SK-N-SH (cell line): ENCODE results near the gene SLC45A1.

ENCODE experiments used
- CTCF ChIP-seq: fragments of 200-600 bp; sonication (generic); IDR thresholded peaks from 2 replicates; pipeline ENCODE4 v1.6.1; 2017; ENCODE audit warnings: antibody characterized with exemption, mild to moderate bottlenecking, moderate library complexity
- EP300 ChIP-seq, 2 experiments: IDR thresholded peaks; 2 replicates each; pipeline versions ENCODE4 v1.4.0 to v1.6.1; 2012; ENCODE audit warnings: borderline replicate concordance in 1 of 2, low read depth in 1 of 2, low read length in 1 of 2
- EZH2phosphoT487 ChIP-seq: fragments of 200-600 bp; sonication (generic); IDR thresholded peaks from 2 replicates; pipeline ENCODE4 v1.6.1; 2017; ENCODE audit warnings: low read depth, mixed run types, mild to moderate bottlenecking, antibody characterized with exemption, moderate library complexity, borderline replicate concordance
- MAX ChIP-seq: IDR thresholded peaks from 2 replicates; pipeline ENCODE4 v1.4.0; 2012; ENCODE audit warnings: low read depth
- POLR2AphosphoS5 ChIP-seq: IDR thresholded peaks from 2 replicates; pipeline ENCODE4 v1.6.1; 2012; ENCODE audit warnings: low read depth, low read length
- RAD21 ChIP-seq: IDR thresholded peaks from 2 replicates; pipeline ENCODE4 v1.6.1; 2012; ENCODE audit warnings: mild to moderate bottlenecking, low read length
- RXRA ChIP-seq: IDR thresholded peaks from 2 replicates; pipeline ENCODE4 v1.4.0; 2012; ENCODE audit warnings: low read depth, mild to moderate bottlenecking, borderline replicate concordance
- SMC3 ChIP-seq: IDR thresholded peaks from 2 replicates; pipeline ENCODE4 v1.6.1; 2012; ENCODE audit warnings: low read depth, low read length, improper control_type of control experiment
- TAF1 ChIP-seq: IDR thresholded peaks from 2 replicates; pipeline ENCODE4 v1.6.1; 2012; ENCODE audit warnings: low read depth, mild to moderate bottlenecking, low read length, moderate library complexity, borderline replicate concordance
- TEAD4 ChIP-seq: IDR thresholded peaks from 2 replicates; pipeline ENCODE4 v1.4.0; 2012; ENCODE audit warnings: mild to moderate bottlenecking, borderline replicate concordance; ENCODE audit not compliant: insufficient read depth
- TF ChIP-seq, protein P1 (sequence below): IDR thresholded peaks from 2 replicates; pipeline ENCODE4 v1.6.1; 2012; ENCODE audit warnings: mild to moderate bottlenecking, low read depth, low read length, moderate library complexity
- TF ChIP-seq, protein P2 (sequence below): IDR thresholded peaks from 2 replicates; pipeline ENCODE4 v1.4.0; 2012; ENCODE audit warnings: low read depth, borderline replicate concordance

DNA sequence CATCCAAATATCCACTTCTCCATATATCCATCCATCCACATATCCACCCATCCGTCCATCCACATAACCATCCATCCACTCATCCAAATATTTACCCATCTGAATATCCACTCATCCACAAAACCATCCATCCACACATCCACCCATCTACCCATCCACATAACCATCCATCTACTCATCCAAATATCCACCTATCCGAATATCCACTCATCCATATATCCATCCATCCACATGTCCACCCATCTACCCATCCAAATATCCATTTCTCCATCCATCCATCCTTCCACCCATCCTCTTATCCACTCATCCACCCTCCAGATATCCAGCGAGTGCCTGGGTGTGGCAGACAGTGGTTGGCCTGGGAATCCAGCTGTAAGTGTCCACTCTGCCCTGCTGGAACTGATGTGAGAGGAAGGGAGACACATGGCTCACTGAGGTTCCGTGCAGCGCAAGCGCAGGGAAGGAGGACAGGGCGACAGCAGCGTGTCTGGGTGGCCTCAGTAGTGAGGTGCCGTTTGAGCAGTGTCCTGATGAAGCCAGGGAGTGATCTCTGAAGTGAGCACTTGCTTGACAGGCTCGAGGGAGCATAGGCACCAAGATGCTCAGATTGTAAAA is 27.1 kb downstream of the SLC45A1 start:
- TF ChIP-seq TAF1: no peak
- TF ChIP-seq, protein P1, sequence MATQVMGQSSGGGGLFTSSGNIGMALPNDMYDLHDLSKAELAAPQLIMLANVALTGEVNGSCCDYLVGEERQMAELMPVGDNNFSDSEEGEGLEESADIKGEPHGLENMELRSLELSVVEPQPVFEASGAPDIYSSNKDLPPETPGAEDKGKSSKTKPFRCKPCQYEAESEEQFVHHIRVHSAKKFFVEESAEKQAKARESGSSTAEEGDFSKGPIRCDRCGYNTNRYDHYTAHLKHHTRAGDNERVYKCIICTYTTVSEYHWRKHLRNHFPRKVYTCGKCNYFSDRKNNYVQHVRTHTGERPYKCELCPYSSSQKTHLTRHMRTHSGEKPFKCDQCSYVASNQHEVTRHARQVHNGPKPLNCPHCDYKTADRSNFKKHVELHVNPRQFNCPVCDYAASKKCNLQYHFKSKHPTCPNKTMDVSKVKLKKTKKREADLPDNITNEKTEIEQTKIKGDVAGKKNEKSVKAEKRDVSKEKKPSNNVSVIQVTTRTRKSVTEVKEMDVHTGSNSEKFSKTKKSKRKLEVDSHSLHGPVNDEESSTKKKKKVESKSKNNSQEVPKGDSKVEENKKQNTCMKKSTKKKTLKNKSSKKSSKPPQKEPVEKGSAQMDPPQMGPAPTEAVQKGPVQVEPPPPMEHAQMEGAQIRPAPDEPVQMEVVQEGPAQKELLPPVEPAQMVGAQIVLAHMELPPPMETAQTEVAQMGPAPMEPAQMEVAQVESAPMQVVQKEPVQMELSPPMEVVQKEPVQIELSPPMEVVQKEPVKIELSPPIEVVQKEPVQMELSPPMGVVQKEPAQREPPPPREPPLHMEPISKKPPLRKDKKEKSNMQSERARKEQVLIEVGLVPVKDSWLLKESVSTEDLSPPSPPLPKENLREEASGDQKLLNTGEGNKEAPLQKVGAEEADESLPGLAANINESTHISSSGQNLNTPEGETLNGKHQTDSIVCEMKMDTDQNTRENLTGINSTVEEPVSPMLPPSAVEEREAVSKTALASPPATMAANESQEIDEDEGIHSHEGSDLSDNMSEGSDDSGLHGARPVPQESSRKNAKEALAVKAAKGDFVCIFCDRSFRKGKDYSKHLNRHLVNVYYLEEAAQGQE: no peak
- no peak for TF ChIP-seq CTCF
- TF ChIP-seq RXRA: no peak
- no peak for TF ChIP-seq POLR2AphosphoS5
- no peak for TF ChIP-seq MAX
- no peak for TF ChIP-seq TEAD4
- no peak for TF ChIP-seq EZH2phosphoT487
- TF ChIP-seq SMC3: no peak
- no peak for TF ChIP-seq RAD21
- TF ChIP-seq EP300 (IDR thresholded peaks at IDR 0.05; ENCODE audit: borderline replicate concordance in 1 of 2, low read depth in 1 of 2, low read length in 1 of 2): no peak
- TF ChIP-seq, protein P2, sequence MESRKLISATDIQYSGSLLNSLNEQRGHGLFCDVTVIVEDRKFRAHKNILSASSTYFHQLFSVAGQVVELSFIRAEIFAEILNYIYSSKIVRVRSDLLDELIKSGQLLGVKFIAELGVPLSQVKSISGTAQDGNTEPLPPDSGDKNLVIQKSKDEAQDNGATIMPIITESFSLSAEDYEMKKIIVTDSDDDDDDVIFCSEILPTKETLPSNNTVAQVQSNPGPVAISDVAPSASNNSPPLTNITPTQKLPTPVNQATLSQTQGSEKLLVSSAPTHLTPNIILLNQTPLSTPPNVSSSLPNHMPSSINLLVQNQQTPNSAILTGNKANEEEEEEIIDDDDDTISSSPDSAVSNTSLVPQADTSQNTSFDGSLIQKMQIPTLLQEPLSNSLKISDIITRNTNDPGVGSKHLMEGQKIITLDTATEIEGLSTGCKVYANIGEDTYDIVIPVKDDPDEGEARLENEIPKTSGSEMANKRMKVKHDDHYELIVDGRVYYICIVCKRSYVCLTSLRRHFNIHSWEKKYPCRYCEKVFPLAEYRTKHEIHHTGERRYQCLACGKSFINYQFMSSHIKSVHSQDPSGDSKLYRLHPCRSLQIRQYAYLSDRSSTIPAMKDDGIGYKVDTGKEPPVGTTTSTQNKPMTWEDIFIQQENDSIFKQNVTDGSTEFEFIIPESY: no peak
